Right lobe of liver (tissue), 4 donors: ENCODE data around the gene TBX21.

Experiments
- CTCF ChIP-seq, 4 donors: fragments of 200-600 bp in 3 of 4; fragments of 450-650 bp in 1 of 4; IDR thresholded peaks; one replicate each; pipeline versions ENCODE4 v1.5.1 to v1.8.0; 2016 to 2022; ENCODE audit warnings: antibody characterized with exemption in 4 of 4, mild to moderate bottlenecking in 2 of 4
- POLR2A ChIP-seq: fragments of 450-650 bp; IDR thresholded peaks from one replicate; pipeline ENCODE4 v1.6.1; 2017; ENCODE audit warnings: antibody characterized with exemption, mild to moderate bottlenecking
- donor health status: DM: no; HTN: no; CAD: no.
- donor health status: DM: no; HTN: no; CAD: no.
- donor health status: DM: no; HTN: yes; CAD: no.

- no peak for TF ChIP-seq CTCF (IDR thresholded peaks at IDR 0.05)
- TF ChIP-seq POLR2A = no peak
Measured at GRCh38 chr17:47708864-47709541, 24.0 kb upstream of the TBX21 start.
